Stimulated activated CD8-positive, alpha-beta memory T cell treated with anti-CD3 and anti-CD28 coated beads, Interleukin-4, amount 100 ng/mL, for 24 hours (primary cell): Measurements from ENCODE around the gene SLC10A7.

ENCODE experiments used
- DNase-seq: peaks from one replicate; pipeline ENCODE4 v3.0.0-alpha.2; 2020; ENCODE audit warnings: low read depth

Gene SLC10A7

DNA sequence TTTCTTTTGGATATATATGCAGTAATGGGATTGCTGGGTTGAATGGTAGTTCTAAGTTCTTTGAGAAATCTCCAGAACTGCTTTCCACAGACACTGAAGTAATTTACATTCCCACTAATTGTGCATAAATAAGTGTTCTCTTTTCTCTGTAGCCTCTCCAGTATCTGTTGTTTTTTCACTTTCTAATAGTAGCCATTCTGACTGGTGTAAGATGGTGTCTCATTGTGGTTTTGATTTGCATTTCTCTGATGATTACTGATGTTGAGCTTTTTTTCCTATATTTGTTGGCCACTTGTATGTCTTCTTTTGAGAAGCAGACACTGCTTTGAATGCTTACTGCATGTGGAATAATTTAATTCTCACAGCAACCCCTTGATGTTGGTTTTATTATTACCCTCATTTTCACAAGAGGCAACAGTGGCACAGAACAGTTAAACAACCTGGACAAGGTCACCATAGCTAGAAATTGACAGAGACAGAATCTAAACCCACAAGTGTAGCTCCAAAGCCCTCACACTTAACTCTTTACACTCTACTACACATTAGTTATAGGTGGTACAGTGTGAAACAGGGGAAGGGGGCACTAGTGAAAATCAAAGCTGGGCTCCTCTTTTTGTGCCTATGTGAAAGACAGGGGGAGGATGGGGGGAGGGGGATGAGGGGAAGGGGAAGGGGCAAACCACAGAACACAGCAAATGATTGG, 211.3 kb downstream of the SLC10A7 start:
- DNase-seq, result no peak

DNA sequence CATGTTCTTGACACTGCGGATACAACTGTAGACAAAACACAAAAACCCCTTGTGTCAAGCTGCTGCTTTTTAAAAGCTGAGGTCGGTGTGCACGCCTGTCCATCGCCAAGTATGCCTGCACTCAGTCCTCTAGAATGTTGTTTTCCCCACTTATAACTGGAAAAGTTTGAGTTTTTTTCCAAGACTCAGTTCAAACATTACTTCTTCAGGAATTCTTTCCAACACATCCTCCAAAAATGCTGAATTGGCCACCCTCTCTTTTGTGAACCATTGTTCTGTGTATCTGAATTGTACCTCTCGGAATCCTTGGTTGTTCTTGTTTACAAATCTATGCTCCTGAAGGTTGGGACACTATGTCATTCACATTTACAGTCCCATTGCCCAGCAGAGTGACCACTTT, 212.8 kb downstream of the SLC10A7 start:
- DNase-seq, result no peak

DNA sequence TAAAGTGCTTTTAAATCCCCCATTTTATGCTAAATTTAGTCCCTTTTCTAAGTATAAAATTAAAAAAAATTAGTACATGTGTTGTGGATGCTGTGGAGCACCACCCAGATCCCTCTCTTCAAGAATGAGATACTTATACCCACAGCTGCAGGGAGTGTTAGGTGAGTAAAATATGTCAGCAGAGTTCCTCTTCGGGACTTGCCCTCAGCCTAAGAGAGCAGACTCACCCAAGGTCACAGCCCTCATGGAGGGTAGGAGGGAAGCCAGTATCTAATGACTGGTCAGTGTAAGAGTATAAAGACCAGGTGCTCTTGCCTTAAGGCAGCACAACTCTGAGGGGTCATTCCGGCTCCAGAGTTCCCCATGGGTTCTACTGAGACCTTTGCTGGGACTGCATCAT, 218.9 kb downstream of the SLC10A7 start:
- no peak for DNase-seq

DNA sequence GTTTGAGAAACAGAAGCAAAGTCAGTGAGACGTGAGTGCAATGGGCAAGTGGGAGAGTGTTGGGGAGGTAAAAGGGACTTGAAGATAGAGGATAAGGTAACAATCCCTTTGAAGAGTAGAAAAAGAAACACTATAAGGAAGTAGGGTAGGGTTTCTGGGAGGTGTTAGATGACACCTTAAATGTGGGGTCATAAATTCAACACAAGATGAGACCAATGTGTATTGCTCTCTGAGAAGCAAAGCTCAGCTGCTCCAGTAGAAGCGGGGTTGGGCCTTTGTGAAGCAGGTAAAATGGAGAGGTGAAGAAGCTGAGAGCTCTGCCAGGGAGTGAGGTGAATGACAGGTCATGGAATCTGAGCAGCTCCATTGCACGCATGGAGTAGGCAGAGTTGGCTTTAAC, 222.1 kb downstream of the SLC10A7 start:
- no peak for DNase-seq

DNA sequence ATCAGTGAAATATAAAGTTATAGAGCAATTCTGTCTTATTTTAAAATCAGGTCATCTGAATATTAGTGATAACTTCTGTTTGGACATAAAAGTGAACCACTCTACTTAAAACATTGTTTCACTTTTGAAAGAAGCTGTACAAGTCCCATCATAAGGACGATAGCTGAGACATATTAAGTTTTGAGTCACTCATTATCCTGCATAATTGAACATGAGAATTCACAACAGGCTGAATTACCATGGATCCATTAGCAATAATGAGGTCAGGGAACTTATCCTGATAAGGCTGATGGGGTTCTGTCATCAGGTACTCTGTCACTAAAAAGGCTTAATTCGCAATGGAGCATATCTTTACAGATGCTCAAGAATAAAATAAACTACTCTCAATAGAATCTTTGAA, 227.0 kb downstream of the SLC10A7 start:
- DNase-seq, result no peak

DNA sequence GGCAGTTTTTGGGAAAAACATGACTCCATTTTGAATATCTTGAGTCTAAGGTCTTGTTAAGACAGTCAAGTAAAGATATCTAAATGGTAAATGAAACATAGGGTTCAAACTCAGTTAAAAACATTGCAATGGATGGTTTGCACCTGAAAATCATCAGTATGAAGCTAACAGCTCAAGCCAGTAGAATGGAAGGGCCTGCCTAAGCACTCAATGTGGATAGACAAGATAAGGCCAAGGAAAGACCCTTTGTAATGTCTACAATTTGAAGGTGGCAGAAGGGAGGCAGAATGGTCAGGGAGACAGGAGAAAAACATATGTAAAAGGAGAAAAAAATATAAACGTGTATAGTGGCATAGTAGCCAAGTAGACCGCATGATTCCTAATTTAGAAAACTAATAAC, 229.2 kb downstream of the SLC10A7 start:
- no peak for DNase-seq

DNA sequence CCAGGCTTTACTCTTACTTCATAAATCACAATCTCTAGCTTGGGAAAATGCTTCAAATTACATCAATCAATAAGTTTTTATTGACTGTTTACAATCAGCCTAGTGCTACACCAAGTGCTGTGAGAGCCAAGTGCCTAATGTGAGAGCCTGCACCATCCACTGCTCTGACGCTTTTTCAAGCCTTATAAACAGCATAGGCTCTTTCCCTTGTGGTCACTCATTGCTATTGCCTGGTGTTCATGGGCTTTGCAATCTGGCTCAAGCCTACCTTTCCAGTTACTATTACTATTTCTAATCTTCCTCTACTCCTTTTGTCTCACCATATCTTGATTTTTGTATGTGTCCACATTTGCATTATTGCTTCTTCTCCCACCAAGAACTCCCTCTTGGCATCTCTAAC, 230.4 kb downstream of the SLC10A7 start:
- DNase-seq, result no peak

DNA sequence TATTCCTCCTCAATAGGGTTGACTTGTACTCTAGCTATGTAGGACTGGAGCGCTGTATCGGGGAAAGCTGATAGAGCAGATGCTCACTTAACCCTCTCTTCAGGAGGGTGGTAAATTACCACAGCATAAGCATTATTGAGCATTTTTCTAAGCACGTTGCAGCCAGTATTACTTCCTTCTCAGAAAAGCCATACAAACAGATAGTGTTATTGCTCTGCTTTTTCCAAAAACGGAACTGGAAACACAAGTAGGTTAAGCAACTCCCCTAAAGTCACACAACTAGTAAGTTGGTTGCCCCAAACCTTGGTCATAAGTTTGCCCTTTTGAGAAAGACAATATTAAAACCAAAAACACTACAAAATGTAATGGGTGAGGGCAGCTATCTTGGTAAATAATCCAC, 233.5 kb downstream of the SLC10A7 start:
- DNase-seq, result no peak

DNA sequence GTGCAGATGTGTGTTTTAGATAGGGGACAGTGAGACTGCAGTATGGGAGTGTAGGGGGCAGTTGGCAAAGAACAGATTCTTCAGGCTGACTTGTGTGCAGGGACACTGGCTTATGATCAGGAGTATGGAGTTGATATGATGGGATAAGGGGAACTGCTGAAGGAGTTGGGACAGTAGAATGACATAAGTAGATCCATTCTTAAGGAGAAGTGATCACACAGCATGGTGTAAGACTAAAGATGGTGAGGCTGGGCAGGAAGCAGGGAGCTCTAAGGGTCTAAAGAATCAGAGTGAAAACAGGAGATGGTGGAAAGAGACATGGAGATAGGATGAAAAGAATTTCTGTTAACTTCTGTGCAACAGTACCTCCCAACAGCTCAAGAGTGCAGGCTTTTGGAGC, 236.7 kb downstream of the SLC10A7 start:
- no peak for DNase-seq

DNA sequence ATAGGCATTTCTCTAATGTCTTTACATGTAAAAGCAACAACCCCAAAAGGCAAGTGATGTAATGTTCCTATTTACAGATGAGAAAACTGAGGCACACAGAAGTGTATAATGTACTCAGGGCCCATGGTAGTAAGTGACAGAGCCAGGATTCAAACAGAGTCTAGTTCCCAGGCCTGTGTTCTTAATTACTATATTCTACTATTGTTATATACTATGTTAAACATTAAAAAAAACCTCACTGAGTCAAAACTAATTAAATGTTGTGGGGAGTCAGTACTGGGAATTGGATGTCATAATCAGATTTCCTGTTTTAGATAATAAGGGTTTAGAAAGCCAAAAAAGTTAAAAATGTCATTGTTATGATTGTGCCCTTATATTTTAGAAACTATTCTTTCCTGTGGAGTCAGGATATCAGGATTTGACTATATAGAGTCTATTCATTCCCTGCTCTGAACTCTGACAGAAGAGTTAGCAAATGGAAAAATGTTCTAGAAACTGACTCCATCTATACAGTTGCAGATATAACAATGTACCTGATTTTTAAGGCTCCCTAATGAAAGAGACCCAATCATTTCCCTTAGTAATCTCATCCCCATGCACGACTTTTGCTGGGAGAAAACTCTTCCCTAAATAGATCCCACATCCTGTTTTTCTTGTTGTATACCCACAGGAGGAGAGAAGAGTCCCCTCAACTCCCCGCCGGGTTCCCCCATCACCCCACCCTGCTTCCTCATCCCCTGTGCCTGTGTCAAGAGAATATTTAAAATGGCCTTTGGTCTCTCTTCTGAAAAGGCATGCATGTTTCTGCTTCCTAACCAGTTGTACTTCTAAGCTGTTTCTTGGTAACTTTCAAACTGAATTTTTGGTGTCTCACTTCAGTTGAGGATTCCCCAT, 237.7 kb downstream of the SLC10A7 start:
- DNase-seq, result no peak

DNA sequence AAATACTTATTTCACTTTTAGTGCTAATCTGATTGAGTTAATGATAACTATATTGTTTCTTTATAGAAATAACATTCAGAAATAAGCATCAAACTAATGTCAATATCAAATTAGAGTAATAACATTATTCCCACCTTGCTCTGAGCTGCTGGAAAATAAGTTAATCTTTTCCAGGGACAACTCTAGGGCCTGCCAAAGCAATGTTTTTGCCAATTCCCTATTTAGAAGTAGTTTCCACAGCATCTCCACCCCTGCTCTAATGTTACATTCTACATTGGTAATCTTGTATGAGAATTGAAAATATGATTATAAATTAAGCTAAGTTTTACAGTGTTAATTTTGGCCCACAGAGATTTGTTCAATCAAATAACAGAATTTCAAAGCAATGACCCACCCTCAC, 239.1 kb downstream of the SLC10A7 start:
- no peak for DNase-seq

DNA sequence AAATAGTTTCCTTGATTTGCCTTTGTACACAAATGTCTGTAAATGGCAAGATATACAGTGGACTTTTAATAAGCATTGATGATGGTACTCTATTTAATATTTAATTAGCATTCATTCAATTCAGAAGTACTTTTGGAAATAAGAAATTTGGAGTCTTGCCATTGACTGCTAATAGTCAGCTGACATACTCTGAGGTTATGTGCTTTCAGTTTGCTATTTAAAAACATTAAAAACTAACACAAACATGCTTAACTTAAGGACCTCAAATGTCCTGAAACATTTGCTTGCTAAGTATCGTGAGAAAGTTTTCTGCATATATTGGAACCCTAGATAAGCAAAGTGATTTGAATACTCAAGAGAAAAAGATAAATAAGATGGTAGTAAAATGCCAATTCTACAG, 242.8 kb downstream of the SLC10A7 start:
- DNase-seq, result no peak

DNA sequence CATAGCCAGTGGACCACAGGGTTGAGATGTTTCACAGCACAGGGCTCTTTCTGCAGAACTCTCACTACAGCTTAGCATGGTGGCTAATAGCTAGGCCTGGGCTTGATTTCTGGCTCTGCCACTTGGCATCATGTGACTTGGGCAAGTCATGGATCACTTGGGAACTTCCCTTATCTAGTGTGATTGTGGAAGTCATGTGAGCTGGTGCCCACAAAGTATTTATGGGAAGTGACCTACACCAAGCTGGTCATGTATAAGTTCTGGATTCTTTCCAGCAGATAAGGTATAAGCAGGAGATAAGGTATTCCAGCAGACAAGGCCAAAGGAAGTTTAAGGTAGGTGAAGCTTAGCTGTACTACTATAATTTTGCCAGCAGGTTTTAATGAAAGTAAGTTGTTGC, 246.4 kb downstream of the SLC10A7 start:
- DNase-seq, result no peak

DNA sequence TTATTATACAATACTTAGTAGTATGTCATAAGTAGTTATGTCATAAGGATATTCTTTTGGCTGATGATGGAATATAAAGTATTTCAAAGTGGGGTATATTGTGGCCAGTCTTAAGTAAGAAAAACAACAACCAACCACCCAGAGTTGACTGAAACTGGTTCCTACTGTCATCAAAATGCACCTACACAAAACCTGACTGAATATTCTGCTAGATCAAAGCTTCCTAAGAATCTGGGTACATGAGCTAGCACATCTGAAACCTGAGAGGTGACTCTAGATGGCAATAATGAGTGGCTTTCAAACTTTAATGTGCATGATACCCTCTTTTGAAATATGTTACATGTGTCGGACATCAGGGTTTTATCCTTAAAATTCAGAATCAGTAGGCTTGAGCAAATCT, 247.0 kb downstream of the SLC10A7 start:
- DNase-seq, result no peak

DNA sequence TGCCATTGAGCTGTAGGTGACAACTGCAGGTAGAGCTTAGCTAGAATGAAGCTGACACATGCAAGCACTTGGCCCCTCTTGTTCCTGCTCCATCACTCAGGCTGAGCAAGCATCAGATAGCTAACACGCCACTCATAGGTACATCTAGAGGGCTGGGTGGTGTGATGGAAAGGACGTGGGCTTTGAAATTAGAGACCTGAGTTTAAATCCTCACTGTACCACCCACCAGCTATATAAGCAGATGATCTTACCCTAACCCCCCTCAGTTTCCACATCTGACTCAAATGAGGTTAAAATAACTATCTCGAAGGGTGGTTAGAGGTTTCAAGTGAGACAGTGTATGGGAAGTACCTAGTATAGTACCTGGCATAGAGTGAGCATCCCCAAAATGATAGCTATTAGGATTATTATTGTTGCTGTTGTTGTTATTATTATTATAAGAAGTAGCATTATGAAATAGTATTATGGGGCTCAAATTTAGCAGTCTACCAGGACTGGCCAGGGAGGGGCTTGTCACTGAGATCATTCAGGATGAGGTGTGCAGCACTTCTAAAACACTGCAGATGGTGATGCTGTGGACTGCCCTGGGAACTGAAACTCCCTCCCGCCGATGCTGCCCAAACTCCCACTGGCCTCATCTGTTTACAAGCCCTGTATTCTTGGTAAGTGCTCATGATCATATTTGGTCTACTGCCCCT, 248.4 kb downstream of the SLC10A7 start:
- DNase-seq, result no peak

DNA sequence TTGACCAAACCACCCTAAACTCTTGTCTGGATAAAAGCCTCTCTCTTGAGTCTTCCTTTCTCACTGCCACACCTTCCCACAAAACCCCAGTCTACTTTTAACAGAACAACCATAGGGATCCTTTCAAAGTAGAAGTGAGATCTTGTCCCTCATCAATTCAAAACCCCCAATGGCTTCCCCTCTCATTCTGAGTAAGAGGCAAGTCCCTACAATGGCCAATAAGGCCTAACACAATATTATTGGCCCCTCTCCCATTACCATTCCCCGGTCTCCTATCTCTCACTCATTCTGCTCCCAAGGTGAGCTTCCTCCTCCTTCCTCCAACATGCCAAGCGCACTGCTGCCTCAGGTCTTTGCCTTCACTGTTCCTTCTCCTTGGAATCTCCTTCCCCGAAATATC, 250.3 kb downstream of the SLC10A7 start:
- DNase-seq, result no peak

DNA sequence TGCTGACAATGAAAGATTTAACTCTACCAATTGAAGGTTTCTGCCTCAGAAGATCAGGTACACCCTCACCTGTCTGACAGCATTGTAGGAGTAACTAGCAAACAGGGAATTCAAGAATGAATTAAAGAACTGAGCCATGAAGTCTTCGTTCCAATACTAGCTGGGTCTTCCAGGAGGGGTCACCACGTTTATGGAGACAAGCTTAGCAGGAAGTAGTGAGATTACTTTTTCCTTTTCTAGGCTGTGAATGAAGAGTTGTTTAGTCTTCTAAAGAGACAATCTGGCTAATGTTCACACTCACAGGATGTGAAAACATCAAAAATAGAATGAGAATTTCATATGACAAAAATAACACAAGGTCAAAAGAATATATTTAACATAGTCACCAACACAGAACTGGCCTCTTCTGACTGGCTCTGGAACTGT, 252.5 kb downstream of the SLC10A7 start:
- DNase-seq, result no peak

DNA sequence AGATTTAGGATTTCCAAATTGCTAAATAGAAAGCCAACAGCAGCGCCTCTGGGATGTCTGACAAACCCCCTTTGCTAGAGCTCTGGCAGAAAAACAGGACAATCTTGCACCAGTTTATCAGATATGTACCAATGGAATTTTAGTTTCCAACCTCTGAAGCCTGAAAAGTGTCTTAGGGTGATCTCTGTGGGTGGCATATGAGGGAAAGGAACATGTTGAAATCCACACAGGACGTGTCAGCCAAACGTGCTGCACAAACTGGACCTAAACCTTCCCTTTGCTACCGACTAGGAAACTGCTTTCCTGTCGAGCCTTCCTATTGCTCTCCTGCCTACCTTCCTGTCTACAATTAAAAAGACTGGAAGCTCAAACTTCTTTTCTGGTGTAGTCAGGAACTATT, 253.9 kb downstream of the SLC10A7 start:
- no peak for DNase-seq

DNA sequence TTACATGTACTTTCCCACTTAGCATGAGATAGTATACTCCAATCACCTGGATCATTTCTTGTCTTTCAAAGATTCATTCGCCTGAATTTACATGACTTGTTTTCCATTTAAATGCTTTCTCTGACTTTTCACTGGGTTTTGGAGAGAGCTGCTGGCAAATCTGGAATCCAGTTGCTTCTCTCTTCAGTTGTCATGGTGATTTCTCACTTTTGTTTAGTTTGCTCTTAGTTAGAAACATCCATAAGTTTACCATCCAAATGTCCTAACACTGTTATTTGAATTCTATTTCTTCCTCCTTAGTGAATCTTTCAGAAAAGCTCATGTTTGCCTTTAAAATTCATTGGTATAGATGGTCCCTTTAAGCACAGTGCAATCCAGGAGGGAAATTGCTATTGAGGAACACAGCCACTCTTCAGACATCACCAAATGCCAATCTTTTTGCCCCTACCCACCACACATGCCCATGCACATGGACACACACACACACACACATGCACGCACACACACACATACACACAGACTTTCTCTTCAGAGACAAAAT, 255.7 kb downstream of the SLC10A7 start:
- no peak for DNase-seq

DNA sequence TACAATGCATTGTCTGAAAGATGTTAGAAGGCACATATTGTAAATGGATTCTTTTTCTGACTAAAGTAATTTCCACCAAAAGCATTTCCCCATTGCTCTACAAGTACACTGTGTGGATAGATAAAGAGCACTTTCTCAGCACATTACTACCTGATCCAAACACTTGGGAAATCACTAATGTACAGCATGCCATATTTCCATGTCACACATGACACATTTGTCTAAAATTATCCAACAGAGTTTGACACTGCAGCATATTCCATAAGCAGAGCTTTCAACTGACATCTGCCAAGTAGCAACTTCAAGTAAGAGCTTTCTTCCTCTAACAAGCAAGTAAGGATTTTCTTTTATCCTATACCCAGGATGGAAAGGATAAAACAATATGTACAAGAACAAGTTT, 257.9 kb downstream of the SLC10A7 start:
- no peak for DNase-seq

DNA sequence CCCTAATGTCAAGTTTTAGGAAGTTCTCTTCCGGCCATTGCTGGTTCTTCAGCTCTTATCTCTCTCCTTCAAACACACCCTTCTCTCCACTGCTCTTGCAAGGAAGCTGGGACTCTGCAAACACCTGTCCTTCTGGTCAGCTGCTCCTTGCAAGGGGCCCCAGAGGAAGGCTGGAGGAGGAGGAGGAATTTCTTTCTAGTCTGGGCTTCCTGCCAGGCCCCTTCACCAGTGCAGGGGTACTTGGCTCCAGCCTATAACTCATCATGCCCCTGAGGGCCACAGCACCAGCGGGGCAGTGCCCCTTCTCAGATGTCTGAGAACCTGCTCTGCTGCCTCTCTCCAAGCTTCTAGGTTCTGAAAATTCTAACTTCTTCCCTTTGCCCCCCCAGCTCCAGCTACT, 260.7 kb downstream of the SLC10A7 start:
- DNase-seq, result no peak

DNA sequence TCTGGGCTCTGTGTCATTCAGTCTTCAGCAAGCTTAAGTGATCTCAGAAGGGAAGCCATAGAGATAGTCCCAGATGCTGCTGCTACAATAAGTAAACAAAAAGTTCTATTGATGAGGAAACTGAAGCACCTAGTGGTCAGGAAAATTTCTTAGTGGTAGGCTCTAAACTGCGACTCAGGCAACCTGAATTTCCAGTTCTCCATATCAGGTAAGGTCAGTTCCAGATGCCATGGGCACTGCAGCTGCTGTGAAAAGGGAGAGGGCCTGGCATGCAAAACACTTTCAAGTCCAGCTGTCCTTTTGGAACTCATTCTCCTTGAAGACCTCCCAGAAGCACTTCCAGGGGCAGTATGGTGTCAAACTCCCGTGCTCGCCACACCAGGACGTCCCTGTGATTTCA, 261.2 kb downstream of the SLC10A7 start:
- DNase-seq, result no peak

DNA sequence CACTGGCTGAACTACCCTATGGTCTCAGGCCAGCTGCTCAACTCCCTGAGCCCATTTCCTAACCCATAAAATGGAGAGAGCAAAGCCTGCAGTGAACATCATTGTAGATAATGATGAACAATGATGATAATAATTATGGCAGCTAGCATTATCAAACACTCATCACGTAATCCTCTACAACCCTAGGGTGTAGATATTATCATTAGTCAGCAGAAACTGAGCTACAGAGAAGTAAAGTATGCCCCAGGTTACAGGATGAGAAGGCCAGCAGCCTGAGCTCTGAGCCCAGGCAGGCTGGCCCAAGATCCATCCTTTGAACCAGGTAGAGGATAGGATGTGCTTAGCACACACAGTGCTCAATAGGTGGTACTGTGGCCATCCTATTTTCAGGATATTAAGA, 264.2 kb downstream of the SLC10A7 start:
- no peak for DNase-seq
